OCI-LY1 (cell line): Measurements from ENCODE around the gene SPTB.

Experiments used
- EZH2 ChIP-seq: fragments of 200-600 bp; sonication (generic), shearing (Covaris generic); IDR thresholded peaks from 2 replicates; pipeline ENCODE4 v1.8.0; 2017; ENCODE audit warnings: borderline replicate concordance, mixed run types, mild to moderate bottlenecking, antibody characterized with exemption, low read length, moderate library complexity, mixed read lengths
- TF ChIP-seq, protein P1 (sequence below): fragments of 200-600 bp; sonication (generic), shearing (Covaris generic); IDR thresholded peaks from 2 replicates; pipeline ENCODE4 v1.5.1; 2017; ENCODE audit warnings: mild to moderate bottlenecking, antibody characterized with exemption, low read length, moderate library complexity, mixed read lengths

- TF ChIP-seq, protein P1, sequence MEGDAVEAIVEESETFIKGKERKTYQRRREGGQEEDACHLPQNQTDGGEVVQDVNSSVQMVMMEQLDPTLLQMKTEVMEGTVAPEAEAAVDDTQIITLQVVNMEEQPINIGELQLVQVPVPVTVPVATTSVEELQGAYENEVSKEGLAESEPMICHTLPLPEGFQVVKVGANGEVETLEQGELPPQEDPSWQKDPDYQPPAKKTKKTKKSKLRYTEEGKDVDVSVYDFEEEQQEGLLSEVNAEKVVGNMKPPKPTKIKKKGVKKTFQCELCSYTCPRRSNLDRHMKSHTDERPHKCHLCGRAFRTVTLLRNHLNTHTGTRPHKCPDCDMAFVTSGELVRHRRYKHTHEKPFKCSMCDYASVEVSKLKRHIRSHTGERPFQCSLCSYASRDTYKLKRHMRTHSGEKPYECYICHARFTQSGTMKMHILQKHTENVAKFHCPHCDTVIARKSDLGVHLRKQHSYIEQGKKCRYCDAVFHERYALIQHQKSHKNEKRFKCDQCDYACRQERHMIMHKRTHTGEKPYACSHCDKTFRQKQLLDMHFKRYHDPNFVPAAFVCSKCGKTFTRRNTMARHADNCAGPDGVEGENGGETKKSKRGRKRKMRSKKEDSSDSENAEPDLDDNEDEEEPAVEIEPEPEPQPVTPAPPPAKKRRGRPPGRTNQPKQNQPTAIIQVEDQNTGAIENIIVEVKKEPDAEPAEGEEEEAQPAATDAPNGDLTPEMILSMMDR = no peak
- TF ChIP-seq EZH2 = no peak
Observed at GRCh38 chr14:64756712-64757111, 123.0 kb downstream of the SPTB start.
